Stimulated activated CD8-positive, alpha-beta memory T cell treated with anti-CD3 and anti-CD28 coated beads, Interleukin-2, amount 100 ng/mL, for 48 hours (primary cell): ENCODE data around the gene GOLGA6D.
"Not testable (repeated sequence)": the region's sequence is repeated elsewhere in the genome, so short reads cannot be mapped to it uniquely, and the experiment has no call there.

ENCODE experiments used
- DNase-seq, 2 donors: peaks; one replicate each; pipeline ENCODE4 v3.0.0-alpha.2; 2020; ENCODE audit warnings: low read depth in 2 of 2

GOLGA6D gene

GRCh38 chr15:75284152-75284551, 1.5 kb downstream of the GOLGA6D start:
- DNase-seq = not testable (repeated sequence)

GRCh38 chr15:75293660-75294059, 11.0 kb downstream of the GOLGA6D start:
- not testable (repeated sequence) for DNase-seq

GRCh38 chr15:75298541-75299310, 16.1 kb downstream of the GOLGA6D start:
- not testable (repeated sequence) for DNase-seq

GRCh38 chr15:75299311-75299688, 16.7 kb downstream of the GOLGA6D start:
- peak; percentile 36 to 48 for DNase-seq

- DNase-seq = not testable (repeated sequence)
These were observed 17.4 kb downstream of the GOLGA6D start for GRCh38 chr15:75300026-75300425.

- DNase-seq = no peak
These were observed 19.7 kb downstream of the GOLGA6D start for GRCh38 chr15:75302318-75302717.

GRCh38 chr15:75302753-75303152, 20.1 kb downstream of the GOLGA6D start:
- DNase-seq = not testable (repeated sequence)

GRCh38 chr15:75306188-75306587, 23.6 kb downstream of the GOLGA6D start:
- DNase-seq = no peak

- no peak for DNase-seq
These were observed 25.2 kb downstream of the GOLGA6D start for GRCh38 chr15:75307778-75308390.

GRCh38 chr15:75309711-75310110, 27.1 kb downstream of the GOLGA6D start:
- DNase-seq = no peak

GRCh38 chr15:75312548-75312947, 29.9 kb downstream of the GOLGA6D start:
- DNase-seq = not testable (repeated sequence)

- DNase-seq = no peak
These were observed 30.6 kb downstream of the GOLGA6D start for GRCh38 chr15:75313116-75313845.

GRCh38 chr15:75314552-75315290, 32.1 kb downstream of the GOLGA6D start:
- DNase-seq = no peak

- DNase-seq = not testable (repeated sequence)
These were observed 36.7 kb downstream of the GOLGA6D start for GRCh38 chr15:75319231-75319897.

- DNase-seq = no peak
These were observed 39.1 kb downstream of the GOLGA6D start for GRCh38 chr15:75321711-75322110.

GRCh38 chr15:75325922-75326321, 43.3 kb downstream of the GOLGA6D start:
- no peak for DNase-seq

- no peak for DNase-seq
These were observed 44.4 kb downstream of the GOLGA6D start for GRCh38 chr15:75327005-75327404.

GRCh38 chr15:75327491-75327890, 44.9 kb downstream of the GOLGA6D start:
- no peak for DNase-seq

- no peak for DNase-seq
These were observed 46.1 kb downstream of the GOLGA6D start for GRCh38 chr15:75328493-75329314.

- no peak for DNase-seq
These were observed 46.9 kb downstream of the GOLGA6D start for GRCh38 chr15:75329571-75329970.
